ENCODE data around the gene HDAC9. TPM values are rescaled to one million over a fixed set of nuclear protein-coding genes. Genes with fewer than 3 reads are reported as not detected.

The HDAC9 gene
- total and polyA plus RNA-seq, 2 of the 13 experiments (the other 11 are each of a cell fraction or from before 2014, with no cell fraction given): 0.05 to 0.07 TPM

GRCh38 chr7:18753972-18754610 lies 258.5 kb downstream of the HDAC9 start (continued):
- no peak for TF ChIP-seq ZNF383 (CRISPR knock-in tag; IDR thresholded peaks at IDR 0.05; ENCODE audit: borderline replicate concordance)
- TF ChIP-seq POLR2G (IDR thresholded peaks at IDR 0.05; ENCODE audit: low read depth, low read length): no peak

GRCh38 chr7:18754766-18755165 lies 259.2 kb downstream of the HDAC9 start:
- DNase-seq (ENCODE audit: low spot score): no peak
- no peaks in the 10 kb centered on the region for H4K20me1 ChIP-seq (ENCODE audit: insufficient read depth, low read length)
- CTCF ChIA-PET (ENCODE audit: low intra/inter-chr PET ratio, low total read pairs): no interaction called here
- 3% methylated on average over 2 of the region's 2 CpGs for WGBS (ENCODE audit: low lambda C conversion rate)
- no peak overlapping the region for H2AFZ ChIP-seq (ENCODE audit: low read length)
- H3K9ac ChIP-seq (ENCODE audit: insufficient read depth, low read depth, low read length): no peak overlapping the region
- no peaks in the 10 kb centered on the region for H3K27me3 ChIP-seq (ENCODE audit: control insufficient read depth in 1 of 2, insufficient read depth in 2 of 2, low read length in 2 of 2)
- H3K4me1 ChIP-seq (ENCODE audit: insufficient read depth, low read length): no peaks in the 10 kb centered on the region
- H3K79me2 ChIP-seq (ENCODE audit: insufficient read depth, low read length): no peaks in the 10 kb centered on the region
- no peak overlapping the region for H3K4me2 ChIP-seq (ENCODE audit: low read depth, low read length)
- H3K36me3 ChIP-seq (replicated peaks in 1 of 2; ENCODE audit: control insufficient read depth in 1 of 2, insufficient read depth in 2 of 2, low read length in 2 of 2): no peaks in the 10 kb centered on the region
- TF ChIP-seq GABPB1 (CRISPR knock-in tag; IDR thresholded peaks at IDR 0.05) (no peak), MAFK (conservative IDR thresholded peaks at IDR 0.05 in 1 of 2, IDR thresholded peaks at IDR 0.05 in 1 of 2; ENCODE audit: low read length in 2 of 2) (peak; percentile 74 to 93), EZH2 (conservative IDR thresholded peaks at IDR 0.05; ENCODE audit: low read depth, low read length) (no peak), MAFF (IDR thresholded peaks at IDR 0.05; ENCODE audit: low read depth, low read length) (peak; percentile 86)
- POLR2A ChIA-PET: no interaction called here
- no peak overlapping the region for H3K4me3 ChIP-seq (replicated peaks in 1 of 3; ENCODE audit: insufficient read depth in 1 of 3, low read depth in 2 of 3, low read length in 3 of 3)
- no TSS peak for BruUV-seq (replicated peaks)
- ATAC-seq: no peak
- intact Hi-C loops (cut with micrococcal nuclease; ENCODE audit: unreplicated experiment): loop anchor here (10.0 kb wide), 1 partner anchor 60 kb away; no protein-coding TSS in a partner anchor
- peaks cover 9% of the 10 kb centered on the region; the same call in 1 of the 2 replicates for H3K9me3 ChIP-seq (ENCODE audit: low read length)
- no peak overlapping the region for H3K27ac ChIP-seq (ENCODE audit: extremely low read length, insufficient read depth, low read length)
- FAIRE-seq: no peak
- in situ Hi-C loops (cut with HindIII; ENCODE audit: extremely low pct_ligation_motif_present, low pct_unique_long_range_greater_than_20kb): no loop called here

- in situ Hi-C loops (cut with HindIII; ENCODE audit: extremely low pct_ligation_motif_present, low pct_unique_long_range_greater_than_20kb): no loop called here
- H3K4me3 ChIP-seq (replicated peaks in 1 of 3; ENCODE audit: insufficient read depth in 1 of 3, low read depth in 2 of 3, low read length in 3 of 3): no peak overlapping the region
- no peak overlapping the region for H3K27ac ChIP-seq (ENCODE audit: extremely low read length, insufficient read depth, low read length)
- no peak overlapping the region for H2AFZ ChIP-seq (ENCODE audit: low read length)
- 8% methylated on average over 4 of the region's 4 CpGs for WGBS (ENCODE audit: low lambda C conversion rate)
- H3K36me3 ChIP-seq (replicated peaks in 1 of 2; ENCODE audit: control insufficient read depth in 1 of 2, insufficient read depth in 2 of 2, low read length in 2 of 2): no peaks in the 10 kb centered on the region
- BruUV-seq (replicated peaks): no TSS peak
- DNase-seq (ENCODE audit: low spot score): no peak
- H3K9ac ChIP-seq (ENCODE audit: insufficient read depth, low read depth, low read length): no peak overlapping the region
- ChIA-PET POLR2A (no interaction called here), CTCF (ENCODE audit: low intra/inter-chr PET ratio, low total read pairs) (no interaction called here)
- peaks cover 9% of the 10 kb centered on the region; the same call in 1 of the 2 replicates for H3K9me3 ChIP-seq (ENCODE audit: low read length)
- ATAC-seq: no peak
- no peaks in the 10 kb centered on the region for H3K27me3 ChIP-seq (ENCODE audit: control insufficient read depth in 1 of 2, insufficient read depth in 2 of 2, low read length in 2 of 2)
- H3K4me1 ChIP-seq (ENCODE audit: insufficient read depth, low read length): no peaks in the 10 kb centered on the region
- no peaks in the 10 kb centered on the region for H3K79me2 ChIP-seq (ENCODE audit: insufficient read depth, low read length)
- intact Hi-C loops (cut with micrococcal nuclease; ENCODE audit: unreplicated experiment): loop anchor here (10.0 kb wide), 1 partner anchor 61 kb away; no protein-coding TSS in a partner anchor
- no peaks in the 10 kb centered on the region for H4K20me1 ChIP-seq (ENCODE audit: insufficient read depth, low read length)
- FAIRE-seq: no peak
- no peak overlapping the region for H3K4me2 ChIP-seq (ENCODE audit: low read depth, low read length)
- no peak for TF ChIP-seq MAFG (CRISPR knock-in tag; IDR thresholded peaks at IDR 0.05)
- TF ChIP-seq ZBTB38 (CRISPR knock-in tag; IDR thresholded peaks at IDR 0.05): no peak
- no peak for TF ChIP-seq NKX3-1 (CRISPR knock-in tag; IDR thresholded peaks at IDR 0.05)
- no peak for TF ChIP-seq RFXANK (CRISPR knock-in tag; IDR thresholded peaks at IDR 0.05)
- no peak for TF ChIP-seq ZFP37 (CRISPR knock-in tag; IDR thresholded peaks at IDR 0.05; ENCODE audit: borderline replicate concordance)
- TF ChIP-seq ZBTB34 (CRISPR knock-in tag; IDR thresholded peaks at IDR 0.05): no peak
- TF ChIP-seq PHF8 (CRISPR knock-in tag; IDR thresholded peaks at IDR 0.05): no peak
- TF ChIP-seq TBX2 (CRISPR knock-in tag; IDR thresholded peaks at IDR 0.05; ENCODE audit: borderline replicate concordance): no peak
- no peak for TF ChIP-seq JUND (CRISPR knock-in tag; IDR thresholded peaks at IDR 0.05)
- no peak for TF ChIP-seq DDIT3 (CRISPR knock-in tag; IDR thresholded peaks at IDR 0.05)
- no peak for TF ChIP-seq DPF2 (CRISPR knock-in tag; IDR thresholded peaks at IDR 0.05; ENCODE audit: borderline replicate concordance, low read depth)
Observed at GRCh38 chr7:18755793-18756192, 260.2 kb downstream of the HDAC9 start.
